Cerebellar cortex (tissue), 1 donor: ENCODE results near the gene BMP7.

Experiments
- DNase-seq: peaks from one replicate; pipeline ENCODE4 v3.0.0-alpha.2; 2015; ENCODE audit warnings: low spot score

The BMP7 gene

DNA sequence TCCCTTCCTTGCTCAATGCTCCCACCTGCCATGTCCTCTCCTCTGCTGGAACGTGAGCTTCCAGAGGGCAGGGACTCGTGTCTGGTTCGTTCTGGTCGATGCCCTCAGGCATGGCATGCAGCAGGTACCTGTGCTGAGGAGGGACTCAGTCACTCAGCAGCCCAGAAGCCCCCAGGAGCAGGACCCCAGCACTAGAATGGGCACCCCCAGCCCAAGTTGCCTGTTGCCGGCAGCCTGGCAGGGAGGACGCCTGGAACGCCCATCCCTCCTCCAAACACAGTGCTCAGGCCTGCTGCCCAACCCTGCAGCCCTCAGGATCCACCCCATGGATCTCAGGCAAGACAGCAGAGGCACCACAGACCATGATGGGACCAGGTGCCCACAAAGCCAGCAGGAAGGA lies 40.6 kb downstream of the BMP7 start:
- DNase-seq, result no peak

GRCh38 chr20:57225197-57225733 lies 41.2 kb downstream of the BMP7 start:
- DNase-seq, result no peak

DNA sequence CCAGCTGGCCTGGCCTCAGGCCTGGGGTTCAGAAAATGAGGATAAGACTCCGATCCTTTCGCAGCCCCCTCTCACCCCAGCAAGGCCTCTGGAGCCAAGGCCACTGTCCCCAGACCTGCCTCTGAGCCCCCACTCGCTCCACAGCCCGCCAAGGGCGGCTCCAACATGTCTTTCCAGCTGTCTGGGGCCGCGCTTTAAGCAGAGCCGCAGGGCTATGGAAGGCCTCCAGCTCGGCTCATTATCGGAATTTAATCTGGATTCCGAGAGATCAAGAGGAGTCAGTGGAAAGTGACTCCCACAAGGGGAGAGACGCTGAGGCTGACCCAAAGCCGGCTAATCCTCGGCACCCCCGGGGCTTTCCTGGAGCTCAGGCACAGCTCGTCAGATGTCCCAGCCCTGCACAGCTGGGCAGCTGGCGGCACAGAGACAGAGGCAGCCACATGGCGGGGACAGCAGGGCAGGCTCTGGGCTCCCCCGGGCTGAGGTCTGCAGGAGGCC lies 41.8 kb downstream of the BMP7 start:
- no peak for DNase-seq

GRCh38 chr20:57223648-57224489 lies 42.6 kb downstream of the BMP7 start:
- DNase-seq, result peak; percentile 8

- no peak for DNase-seq
Measured at GRCh38 chr20:57222631-57222950, 43.9 kb downstream of the BMP7 start.

GRCh38 chr20:57221916-57222630 lies 44.4 kb downstream of the BMP7 start:
- no peak for DNase-seq

GRCh38 chr20:57220337-57221145 lies 45.9 kb downstream of the BMP7 start:
- no peak for DNase-seq

DNA sequence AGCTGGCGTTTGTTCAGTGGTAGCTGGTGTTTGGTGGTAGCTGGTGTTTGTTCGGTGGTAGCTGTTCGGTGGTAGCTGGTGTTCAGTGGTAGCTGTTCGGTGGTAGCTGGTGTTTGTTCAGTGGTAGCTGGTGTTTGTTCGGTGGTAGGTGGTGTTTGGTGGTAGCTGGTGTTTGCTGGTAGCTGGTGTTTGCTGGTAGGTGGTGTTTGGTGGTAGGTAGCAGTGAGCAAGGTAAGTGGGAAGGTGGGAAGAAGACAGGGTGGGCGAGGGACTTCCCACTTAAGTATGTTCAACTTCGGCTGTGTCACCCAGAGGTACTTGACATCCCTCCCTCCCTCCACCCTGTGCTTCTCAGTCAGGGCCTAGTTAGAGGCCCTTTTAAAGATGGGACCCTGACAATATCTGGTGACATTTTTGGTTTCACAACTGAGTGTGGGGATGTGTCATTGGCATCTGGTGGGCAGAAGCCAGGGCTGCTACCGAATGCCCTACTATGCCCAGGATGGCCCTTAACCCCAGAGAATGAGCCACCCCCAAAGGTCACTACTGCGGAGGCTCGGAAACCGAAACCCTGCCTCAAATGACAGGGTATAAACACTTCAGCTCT lies 47.3 kb downstream of the BMP7 start:
- DNase-seq, result no peak

DNA sequence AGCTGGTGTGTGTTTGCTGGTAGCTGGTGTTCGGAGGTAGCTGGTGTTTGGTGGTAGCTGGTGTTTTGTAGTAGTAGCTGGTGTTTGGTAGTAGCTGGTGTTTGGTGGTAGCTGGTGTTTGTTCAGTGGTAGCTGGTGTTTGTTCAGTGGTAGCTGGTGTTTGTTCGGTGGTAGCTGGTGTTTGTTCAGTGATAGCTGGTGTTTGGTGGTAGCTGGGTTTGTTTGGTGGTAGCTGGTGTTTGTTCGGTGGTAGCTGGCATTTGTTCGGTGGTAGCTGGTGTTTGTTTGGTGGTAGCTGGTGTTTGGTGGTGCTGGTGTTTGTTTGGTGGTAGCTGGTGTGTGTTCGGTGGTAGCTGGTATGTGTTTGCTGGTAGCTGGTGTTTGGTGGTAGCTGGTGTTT lies 48.0 kb downstream of the BMP7 start:
- DNase-seq, result no peak

DNA sequence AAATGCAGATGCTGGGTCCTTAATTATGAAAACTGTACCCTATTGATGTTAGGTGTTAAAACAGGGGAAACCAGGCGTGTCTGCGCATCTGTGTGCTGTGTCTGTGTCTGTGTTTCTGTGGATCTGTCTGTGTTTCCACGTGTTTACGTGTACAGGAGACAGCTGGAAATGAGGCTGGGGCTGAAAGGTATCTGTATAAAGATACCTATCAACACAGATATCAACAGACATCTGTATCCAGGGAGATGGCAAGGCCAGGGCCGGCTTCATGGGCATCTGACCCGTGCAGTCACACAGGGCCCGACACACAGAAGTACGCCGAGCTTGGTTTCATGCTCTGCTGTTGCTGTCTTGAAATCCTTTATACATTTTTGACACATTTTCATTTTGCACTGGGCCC lies 48.6 kb downstream of the BMP7 start:
- no peak for DNase-seq

GRCh38 chr20:57216669-57217068 lies 49.8 kb downstream of the BMP7 start:
- DNase-seq, result no peak

DNA sequence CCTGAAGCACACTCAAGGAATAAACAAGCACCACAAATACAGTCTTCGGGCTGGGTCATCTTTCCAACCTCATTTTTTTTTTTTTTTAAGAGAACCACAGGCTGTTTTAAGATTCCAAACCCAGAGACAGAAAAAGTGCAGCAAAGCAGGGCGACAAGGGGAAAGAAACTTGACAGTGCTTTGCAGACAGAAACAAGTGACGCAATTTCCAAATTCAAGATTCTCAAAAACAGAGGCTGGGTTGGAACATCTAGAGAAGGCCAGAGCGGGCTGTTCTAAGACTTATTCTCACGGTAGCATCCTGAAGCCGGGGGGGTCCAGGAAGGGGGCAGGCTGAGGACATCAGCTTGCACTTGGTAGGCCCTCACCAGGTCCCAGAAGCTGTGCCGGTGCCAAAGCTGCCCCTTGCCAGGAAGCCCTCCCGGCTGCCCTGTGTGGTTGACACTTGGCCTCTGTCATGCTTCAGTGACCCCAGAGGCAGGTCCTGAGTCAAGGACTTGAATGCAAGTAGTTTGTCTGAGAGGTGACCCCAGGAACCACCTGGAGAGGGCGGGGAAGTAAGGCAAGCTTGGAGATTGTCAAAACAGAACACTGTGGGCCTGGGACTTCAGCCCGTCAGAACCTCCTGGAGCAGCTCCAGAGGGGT lies 50.5 kb downstream of the BMP7 start:
- DNase-seq, result no peak

- DNase-seq, result no peak
Measured at GRCh38 chr20:57215426-57215825, 51.0 kb downstream of the BMP7 start.

GRCh38 chr20:57214948-57215347 lies 51.5 kb downstream of the BMP7 start:
- no peak for DNase-seq

DNA sequence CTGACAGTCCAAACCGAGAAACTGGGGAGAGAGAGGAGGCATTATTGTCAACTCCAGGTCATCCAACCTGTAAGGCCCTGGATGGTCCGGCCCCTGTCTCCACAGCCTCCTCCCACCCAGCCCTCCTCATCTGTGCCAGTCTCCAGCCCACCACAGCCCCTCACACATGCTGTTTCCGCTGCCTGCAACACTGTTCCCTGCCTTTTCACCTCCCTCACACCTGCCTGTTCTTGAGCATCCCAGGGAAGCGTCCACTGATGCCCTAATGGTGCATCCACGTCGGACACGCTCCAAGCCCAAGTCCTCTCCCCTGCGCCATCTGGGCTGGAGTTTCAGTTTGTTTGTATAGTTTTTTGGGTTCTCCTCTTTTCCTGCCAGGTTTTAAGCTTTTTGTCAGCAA lies 52.0 kb downstream of the BMP7 start:
- DNase-seq, result no peak

GRCh38 chr20:57213924-57214323 lies 52.5 kb downstream of the BMP7 start:
- DNase-seq, result no peak

DNA sequence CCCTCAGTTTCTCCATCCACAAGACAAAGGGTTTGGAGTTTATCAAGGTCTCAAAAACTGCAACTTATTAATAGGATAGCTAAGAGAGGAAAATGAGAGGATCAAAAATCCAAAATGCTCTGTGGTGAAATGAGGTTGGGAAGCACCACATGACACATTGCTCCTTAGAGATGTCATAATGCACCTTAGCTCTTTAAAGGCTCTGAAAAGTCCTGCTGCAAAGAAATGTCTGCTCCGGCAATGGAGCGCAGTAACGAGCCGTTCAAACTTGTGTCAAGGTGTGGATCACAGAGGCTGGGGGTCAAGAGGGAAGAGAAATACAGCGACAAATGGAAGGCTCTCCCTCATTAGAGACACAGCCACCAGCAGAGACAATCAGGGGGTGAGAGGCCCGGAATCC lies 53.1 kb downstream of the BMP7 start:
- no peak for DNase-seq

DNA sequence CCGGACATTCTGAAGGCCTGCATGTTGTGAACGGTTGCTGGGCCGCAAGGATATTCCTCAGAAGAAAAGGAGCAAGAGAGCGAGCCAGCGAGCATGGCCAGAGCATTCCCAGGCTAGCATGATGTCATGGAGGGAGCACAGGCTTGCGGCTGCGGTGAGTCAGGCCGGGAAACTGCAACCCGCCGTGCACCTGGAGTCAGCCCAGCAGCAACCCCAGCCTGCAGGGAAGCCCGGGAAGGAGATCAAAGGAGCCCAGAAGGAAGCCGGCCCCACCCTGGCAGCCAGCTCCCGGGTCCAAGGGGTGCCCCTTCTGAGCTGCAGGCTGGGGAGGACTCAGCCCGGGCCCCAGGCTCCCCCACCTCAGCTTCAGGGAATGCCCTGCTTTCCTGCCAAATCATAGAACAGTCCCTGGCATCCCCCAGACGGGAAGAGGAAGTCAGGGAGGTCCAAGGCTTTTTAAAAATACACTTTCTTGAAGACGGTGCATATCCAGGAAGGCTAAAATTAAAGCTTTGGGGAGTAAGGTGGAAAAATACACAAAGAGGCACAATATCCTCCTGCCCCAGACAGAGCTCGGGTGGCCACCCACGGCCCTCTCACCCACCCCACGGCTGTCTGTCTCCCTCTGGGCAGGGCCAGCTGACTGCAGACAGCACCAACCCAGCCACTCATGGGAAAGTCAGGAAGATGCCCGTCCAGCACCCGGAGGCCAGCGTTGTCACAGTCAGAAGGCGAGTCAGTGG lies 53.7 kb downstream of the BMP7 start:
- DNase-seq, result peak; percentile 20

DNA sequence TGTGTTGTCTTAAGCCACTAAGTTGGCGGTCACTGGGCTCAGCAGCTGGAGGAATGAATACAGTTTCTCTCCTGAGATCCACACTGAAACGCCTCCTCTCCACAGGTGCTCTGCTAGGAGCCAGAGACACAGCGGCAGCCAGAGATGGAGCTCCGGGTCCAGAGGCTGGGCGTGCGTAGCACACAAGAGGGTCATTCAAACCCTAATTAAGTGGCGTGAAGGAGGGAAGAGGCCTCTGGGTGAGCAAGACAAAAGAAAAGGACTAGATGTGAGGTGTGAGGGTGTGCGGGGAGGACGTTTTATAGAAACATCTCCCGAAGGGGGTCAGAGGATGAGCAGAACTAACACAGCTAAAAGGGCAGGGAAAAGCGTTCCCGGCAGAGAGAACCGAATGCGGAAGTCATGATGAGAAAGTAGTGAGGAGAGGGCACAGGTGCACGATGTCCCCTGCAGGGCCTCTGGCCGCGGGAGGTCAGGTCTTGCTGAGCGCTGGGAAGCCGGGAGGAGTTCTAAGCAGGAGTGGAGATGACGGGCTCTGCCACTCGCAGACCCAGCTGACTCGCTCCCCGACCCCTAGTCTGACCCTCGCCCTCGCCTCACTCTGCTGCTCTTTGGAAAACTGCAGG lies 54.4 kb downstream of the BMP7 start:
- no peak for DNase-seq

GRCh38 chr20:57211406-57211805 lies 55.0 kb downstream of the BMP7 start:
- DNase-seq, result no peak
